ENCODE measurements around the gene RNF217.
A peak's percentile ranks its signal among the peaks of the same experiment; 100 is the strongest.
"Not testable (repeated sequence)": the region's sequence is repeated elsewhere in the genome, so short reads cannot be mapped to it uniquely, and the experiment has no call there.

The RNF217 gene

GRCh38 chr6:125066964-125067363 is 104.7 kb downstream of the RNF217 start:
- no peak for DNase-seq

GRCh38 chr6:125067552-125067951 is 105.3 kb downstream of the RNF217 start:
- DNase-seq, result no peak

- no peak for DNase-seq
These were observed 110.8 kb downstream of the RNF217 start for GRCh38 chr6:125073071-125073470.

- no peak for DNase-seq
These were observed 111.9 kb downstream of the RNF217 start for GRCh38 chr6:125074120-125074519.

- not testable (repeated sequence) for DNase-seq
These were observed 112.8 kb downstream of the RNF217 start for GRCh38 chr6:125075073-125075472.

GRCh38 chr6:125075741-125076481 is 113.7 kb downstream of the RNF217 start:
- DNase-seq, result no peak

GRCh38 chr6:125076482-125076742 is 114.2 kb downstream of the RNF217 start:
- no peak for DNase-seq

- no peak for DNase-seq
These were observed 115.2 kb downstream of the RNF217 start for GRCh38 chr6:125077453-125077852.

- no peak for DNase-seq
These were observed 116.5 kb downstream of the RNF217 start for GRCh38 chr6:125078602-125079321.

- DNase-seq, result no peak
These were observed 120.9 kb downstream of the RNF217 start for GRCh38 chr6:125082908-125083683.

- no peak for DNase-seq
These were observed 121.4 kb downstream of the RNF217 start for GRCh38 chr6:125083684-125083990.

- DNase-seq, result no peak
These were observed 124.5 kb downstream of the RNF217 start for GRCh38 chr6:125086716-125087115.

GRCh38 chr6:125088963-125089362 is 126.7 kb downstream of the RNF217 start:
- no peak for DNase-seq

GRCh38 chr6:125094563-125094962 is 132.3 kb downstream of the RNF217 start:
- DNase-seq, result no peak

- no peak for DNase-seq
These were observed 133.5 kb downstream of the RNF217 start for GRCh38 chr6:125095580-125096301.

GRCh38 chr6:125097186-125097585 is 134.9 kb downstream of the RNF217 start:
- DNase-seq, result no peak

GRCh38 chr6:125098253-125098652 is 136.0 kb downstream of the RNF217 start:
- DNase-seq, result no peak

- DNase-seq, result peak; percentile 34
These were observed 137.2 kb downstream of the RNF217 start for GRCh38 chr6:125099211-125100073.

GRCh38 chr6:125100074-125100652 is 137.9 kb downstream of the RNF217 start:
- DNase-seq, result no peak

GRCh38 chr6:125101128-125101527 is 138.9 kb downstream of the RNF217 start:
- DNase-seq, result no peak

GRCh38 chr6:125101631-125102030 is 139.4 kb downstream of the RNF217 start:
- no peak for DNase-seq

GRCh38 chr6:125102411-125102810 is 140.2 kb downstream of the RNF217 start:
- DNase-seq, result no peak
